ENCODE results near the gene GGA3. TPM values are rescaled to one million over a fixed set of nuclear protein-coding genes. Genes with fewer than 3 reads are reported as not detected.

Gene GGA3
- total RNA-seq, 2 experiments from 2014 or later: 88.8 to 96.5 TPM

DNA sequence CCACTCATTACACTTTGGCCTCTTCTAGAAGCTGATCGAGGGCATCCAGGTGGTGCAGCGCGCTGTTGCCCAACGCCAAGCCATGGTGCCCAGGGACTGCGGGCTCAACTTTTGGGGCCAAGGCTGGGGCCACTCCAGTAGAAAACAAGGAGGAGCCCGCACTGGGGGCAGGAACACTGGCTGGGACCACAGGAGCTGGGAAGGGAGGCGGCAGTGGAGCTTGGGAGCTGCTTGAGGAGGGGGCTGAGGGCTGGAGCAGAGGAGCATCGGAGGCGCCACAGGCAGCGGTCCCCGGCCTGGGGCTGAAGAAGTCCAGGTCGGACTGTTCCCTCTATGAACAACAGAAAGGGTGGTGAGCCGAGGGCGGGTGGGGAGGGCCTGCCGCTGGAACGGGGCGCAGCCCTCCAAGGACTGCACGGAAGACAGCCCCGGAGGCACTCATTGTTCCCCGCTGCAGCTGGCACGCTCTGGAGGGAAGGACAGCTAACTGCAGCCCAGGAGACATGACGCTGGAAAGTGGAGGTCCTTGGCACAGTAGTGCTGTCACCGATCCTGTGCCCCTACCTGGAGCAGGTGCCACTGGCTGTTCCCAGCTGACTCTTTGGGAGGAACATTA lies 21.5 kb downstream of the GGA3 start:
- CTCF ChIA-PET: interaction anchor here (0.7 to 5.2 kb wide), 6 partner anchors 9 to 126 kb away, joined by 3 to 31 read pairs (median 6); partner anchors contain the start of genes GGA3, MIF4GD and MRPS7
- Mint-ChIP-seq H3K4me3 (no peak overlapping the region), H3K27ac (peak overlapping the region; percentile 61), H3K27me3 (no peaks in the 10 kb centered on the region), H3K9me3 (no peaks in the 10 kb centered on the region), H3K36me3 (ENCODE audit: low read depth) (peaks cover 92% of the 10 kb centered on the region), H3K4me1 (ENCODE audit: low read depth) (peaks cover 29% of the 10 kb centered on the region)
- intact Hi-C loops (cut with DNase I, micrococcal nuclease): loop anchor here in 1 of 2 experiments (2.0 kb wide), 1 partner anchor 173 kb away; no protein-coding TSS in a partner anchor
- no peak for DNase-seq
- Histone ChIP-seq H3K4me1 (ENCODE audit: insufficient read depth, low read length) (peaks cover 59% of the 10 kb centered on the region), H3K27me3 (ENCODE audit: control insufficient read depth in 1 of 2, insufficient read depth in 2 of 2, low read length in 2 of 2) (no peaks in the 10 kb centered on the region), H3K36me3 (ENCODE audit: insufficient read depth, low read length) (peaks cover 92% of the 10 kb centered on the region), H3K9me3 (ENCODE audit: control insufficient read depth in 1 of 2, insufficient read depth in 1 of 2, low read length in 2 of 2) (no peaks in the 10 kb centered on the region), H3K27ac (ENCODE audit: low read depth in 1 of 2, low read length in 2 of 2) (no peak overlapping the region), H3K4me3 (ENCODE audit: low read length) (no peak overlapping the region)
- POLR2A ChIA-PET: interaction anchor here (0.8 to 1.6 kb wide), 3 partner anchors 9 to 126 kb away, joined by 3 to 6 read pairs (median 3); no protein-coding TSS in a partner anchor
- no peak for ATAC-seq (ENCODE audit: poor library complexity)
- TF ChIP-seq, protein P1, sequence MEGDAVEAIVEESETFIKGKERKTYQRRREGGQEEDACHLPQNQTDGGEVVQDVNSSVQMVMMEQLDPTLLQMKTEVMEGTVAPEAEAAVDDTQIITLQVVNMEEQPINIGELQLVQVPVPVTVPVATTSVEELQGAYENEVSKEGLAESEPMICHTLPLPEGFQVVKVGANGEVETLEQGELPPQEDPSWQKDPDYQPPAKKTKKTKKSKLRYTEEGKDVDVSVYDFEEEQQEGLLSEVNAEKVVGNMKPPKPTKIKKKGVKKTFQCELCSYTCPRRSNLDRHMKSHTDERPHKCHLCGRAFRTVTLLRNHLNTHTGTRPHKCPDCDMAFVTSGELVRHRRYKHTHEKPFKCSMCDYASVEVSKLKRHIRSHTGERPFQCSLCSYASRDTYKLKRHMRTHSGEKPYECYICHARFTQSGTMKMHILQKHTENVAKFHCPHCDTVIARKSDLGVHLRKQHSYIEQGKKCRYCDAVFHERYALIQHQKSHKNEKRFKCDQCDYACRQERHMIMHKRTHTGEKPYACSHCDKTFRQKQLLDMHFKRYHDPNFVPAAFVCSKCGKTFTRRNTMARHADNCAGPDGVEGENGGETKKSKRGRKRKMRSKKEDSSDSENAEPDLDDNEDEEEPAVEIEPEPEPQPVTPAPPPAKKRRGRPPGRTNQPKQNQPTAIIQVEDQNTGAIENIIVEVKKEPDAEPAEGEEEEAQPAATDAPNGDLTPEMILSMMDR (IDR thresholded peaks at IDR 0.05): no peak

DNA sequence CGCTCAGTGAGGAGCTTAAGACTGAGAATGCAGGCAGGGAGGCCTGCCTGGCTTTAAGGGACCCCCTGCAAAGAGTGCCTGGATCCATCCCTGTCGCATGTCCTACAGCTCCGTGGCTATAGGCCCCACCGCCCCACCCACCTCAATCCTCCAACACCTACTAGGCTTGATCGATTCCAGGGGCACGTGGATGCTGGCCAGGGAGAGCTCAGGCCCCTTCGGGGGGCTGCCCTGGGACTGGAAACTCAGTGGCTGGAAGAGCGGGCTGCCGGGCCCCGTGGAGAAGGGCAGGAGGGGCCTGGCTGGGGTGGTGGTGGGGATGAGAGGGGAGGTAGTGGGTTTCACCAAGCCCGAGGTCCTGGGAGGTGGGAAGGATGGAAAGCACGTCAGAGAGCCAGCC lies 22.2 kb downstream of the GGA3 start:
- Histone ChIP-seq H3K27me3 (ENCODE audit: control insufficient read depth in 1 of 2, insufficient read depth in 2 of 2, low read length in 2 of 2) (no peaks in the 10 kb centered on the region), H3K27ac (ENCODE audit: low read depth in 1 of 2, low read length in 2 of 2) (peak overlapping the region in 1 of 2 donors; percentile 26), H3K4me1 (ENCODE audit: insufficient read depth, low read length) (peaks cover 52% of the 10 kb centered on the region), H3K36me3 (ENCODE audit: insufficient read depth, low read length) (peaks cover 92% of the 10 kb centered on the region), H3K4me3 (ENCODE audit: low read length) (no peak overlapping the region), H3K9me3 (ENCODE audit: control insufficient read depth in 1 of 2, insufficient read depth in 1 of 2, low read length in 2 of 2) (no peaks in the 10 kb centered on the region)
- DNase-seq (no peak), ATAC-seq (ENCODE audit: poor library complexity) (no peak)
- Mint-ChIP-seq H3K27me3 (no peaks in the 10 kb centered on the region), H3K4me3 (no peak overlapping the region), H3K9me3 (no peaks in the 10 kb centered on the region), H3K4me1 (ENCODE audit: low read depth) (peaks cover 23% of the 10 kb centered on the region), H3K36me3 (ENCODE audit: low read depth) (peaks cover 92% of the 10 kb centered on the region), H3K27ac (peak overlapping the region; percentile 68)
- TF ChIP-seq, protein P1 (IDR thresholded peaks at IDR 0.05): no peak
- intact Hi-C loops (cut with DNase I, micrococcal nuclease): no loop called here
- CTCF ChIA-PET: interaction anchor here (0.6 to 1.9 kb wide), 3 partner anchors 10 to 125 kb away, joined by 3 to 7 read pairs (median 3); no protein-coding TSS in a partner anchor
- POLR2A ChIA-PET: interaction anchor here (0.8 to 1.6 kb wide), 3 partner anchors 10 to 23 kb away, joined by 3 to 6 read pairs (median 3); partner anchors contain the start of gene GGA3

GRCh38 chr17:75238684-75239191 lies 22.7 kb downstream of the GGA3 start:
- peaks cover 47% of the 10 kb centered on the region for H3K4me1 ChIP-seq (ENCODE audit: insufficient read depth, low read length)
- peak; percentile 52 for ATAC-seq (ENCODE audit: poor library complexity)
- ChIA-PET POLR2A (interaction anchor here (0.8 to 1.0 kb wide), 2 partner anchors 22 to 24 kb away, joined by 3 read pairs; partner anchors contain the start of gene GGA3), CTCF (interaction anchor here (0.6 to 1.9 kb wide), 3 partner anchors 10 to 125 kb away, joined by 3 to 7 read pairs (median 3); no protein-coding TSS in a partner anchor)
- DNase-seq: peak; percentile 45 to 82 (median 54)
- Mint-ChIP-seq H3K36me3 (ENCODE audit: low read depth) (peaks cover 90% of the 10 kb centered on the region), H3K27ac (peak overlapping the region; percentile 68), H3K4me3 (peak overlapping the region; percentile 12), H3K27me3 (no peaks in the 10 kb centered on the region), H3K9me3 (no peaks in the 10 kb centered on the region), H3K4me1 (ENCODE audit: low read depth) (peaks cover 18% of the 10 kb centered on the region)
- H3K27me3 ChIP-seq (ENCODE audit: control insufficient read depth in 1 of 2, insufficient read depth in 2 of 2, low read length in 2 of 2): no peaks in the 10 kb centered on the region
- peak overlapping the region in 1 of 2 donors; percentile 26 for H3K27ac ChIP-seq (ENCODE audit: low read depth in 1 of 2, low read length in 2 of 2)
- intact Hi-C loops (cut with DNase I, micrococcal nuclease): loop anchor here (1.0 kb wide), 2 partner anchors 124 to 174 kb away; no protein-coding TSS in a partner anchor
- TF ChIP-seq, protein P1 (IDR thresholded peaks at IDR 0.05): peak; percentile 71
- peaks cover 90% of the 10 kb centered on the region for H3K36me3 ChIP-seq (ENCODE audit: insufficient read depth, low read length)
- H3K4me3 ChIP-seq (ENCODE audit: low read length): no peak overlapping the region
- H3K9me3 ChIP-seq (ENCODE audit: control insufficient read depth in 1 of 2, insufficient read depth in 1 of 2, low read length in 2 of 2): no peaks in the 10 kb centered on the region

Measured in CD4-positive, alpha-beta T cell (primary cell).